Thymus (tissue), 11 donors: Measurements from ENCODE around the gene WDR37. TPM values are rescaled to one million over a fixed set of nuclear protein-coding genes. Genes with fewer than 3 reads are reported as not detected.
"Not testable (repeated sequence)": the region's sequence is repeated elsewhere in the genome, so short reads cannot be mapped to it uniquely, and the experiment has no call there.

Experiments used
- DNase-seq, 9 donors: peaks; one replicate each; pipeline ENCODE4 v3.0.0-alpha.2; 2013; ENCODE audit warnings: low spot score in 9 of 9, low read depth in 6 of 9, missing footprints in 1 of 9
- H3K27ac ChIP-seq, 2 donors: one replicate each; pipeline ENCODE4 v1.5.1; 2013; ENCODE audit warnings: control low read depth in 1 of 2, low read depth in 1 of 2, low read length in 1 of 2, mild to moderate bottlenecking in 1 of 2, moderate library complexity in 1 of 2
- H3K27me3 ChIP-seq, 2 donors: one replicate each; pipeline ENCODE4 v1.5.1; 2013; ENCODE audit warnings: low read length in 1 of 2; ENCODE audit not compliant: control insufficient read depth in 2 of 2, insufficient read depth in 1 of 2
- H3K36me3 ChIP-seq, 2 donors: one replicate each; pipeline ENCODE4 v1.5.1; 2013; ENCODE audit warnings: low read length in 1 of 2, mild to moderate bottlenecking in 1 of 2, moderate library complexity in 1 of 2; ENCODE audit not compliant: control insufficient read depth in 2 of 2, insufficient read depth in 2 of 2
- H3K4me1 ChIP-seq, 2 donors: one replicate each; pipeline ENCODE4 v1.5.1; 2013; ENCODE audit warnings: low read length in 2 of 2; ENCODE audit not compliant: control insufficient read depth in 2 of 2, insufficient read depth in 2 of 2
- H3K4me3 ChIP-seq, 2 donors: one replicate each; pipeline ENCODE4 v1.5.1; 2013; ENCODE audit warnings: low read length in 2 of 2, control low read depth in 1 of 2, mild to moderate bottlenecking in 1 of 2
- H3K9me3 ChIP-seq, 2 donors: one replicate each; pipeline ENCODE4 v1.5.1; 2013; ENCODE audit warnings: low read length in 1 of 2, mild to moderate bottlenecking in 1 of 2; ENCODE audit not compliant: control insufficient read depth in 2 of 2, insufficient read depth in 1 of 2
- WGBS: extraction: QIAGEN DNeasy Blood & Tissue Kit; methylation state at CpG from one replicate; pipeline ENCODE4 v1.1.7; 2013; 5-methylcytosine and 5-hydroxymethylcytosine counted together
- polyA plus RNA-seq: library from polyadenylated mRNA; stranded (reverse); fragments of 200-250 nt; gene quantifications from one replicate; pipeline ENCODE4 v1.2.3, GENCODE V29; 2013
- total RNA-seq: library from RNA; stranded (reverse); fragments of 120-200 nt; gene quantifications from one replicate; pipeline ENCODE4 v1.2.4, GENCODE V29; 2013
- donor health status: healthy.

Gene WDR37
- total and polyA plus RNA-seq, 2 donors, result 8.5 to 14.0 TPM

GRCh38 chr10:1058017-1058416, 1.8 kb downstream of the WDR37 start:
- Histone ChIP-seq H3K4me3 (no peak overlapping the region), H3K36me3 (peaks cover 0 to 10% of the 10 kb centered on the region in 2 donors), H3K9me3 (no peaks in the 10 kb centered on the region), H3K4me1 (peaks cover 23 to 28% of the 10 kb centered on the region in 2 donors), H3K27ac (no peak overlapping the region), H3K27me3 (no peaks in the 10 kb centered on the region)
- DNase-seq, result no peak
- WGBS, result 78% methylated on average over 7 of the region's 7 CpGs

GRCh38 chr10:1059902-1060301, 3.7 kb downstream of the WDR37 start:
- no peaks in the 10 kb centered on the region for H3K9me3 ChIP-seq
- no peak overlapping the region for H3K27ac ChIP-seq
- peaks cover 24 to 28% of the 10 kb centered on the region in 2 donors for H3K4me1 ChIP-seq
- no peaks in the 10 kb centered on the region for H3K27me3 ChIP-seq
- peaks cover 6 to 11% of the 10 kb centered on the region in 2 donors for H3K36me3 ChIP-seq
- no peak overlapping the region for H3K4me3 ChIP-seq
- 94% methylated on average over 8 of the region's 8 CpGs for WGBS
- DNase-seq, result no peak

GRCh38 chr10:1061930-1062774, 6.0 kb downstream of the WDR37 start:
- WGBS, result 67% methylated on average over 7 of the region's 7 CpGs
- H3K27ac ChIP-seq, result peak overlapping the region in 1 of 2 donors; percentile 66
- H3K4me1 ChIP-seq, result peaks cover 21 to 26% of the 10 kb centered on the region in 2 donors

GRCh38 chr10:1063232-1063865, 7.2 kb downstream of the WDR37 start:
- Histone ChIP-seq H3K4me1 (peaks cover 17 to 18% of the 10 kb centered on the region in 2 donors), H3K36me3 (peaks cover 6 to 11% of the 10 kb centered on the region in 2 donors), H3K4me3 (no peak overlapping the region), H3K27ac (peak overlapping the region; percentile 23 to 70), H3K27me3 (no peaks in the 10 kb centered on the region), H3K9me3 (no peaks in the 10 kb centered on the region)
- 66% methylated on average over 7 of the region's 7 CpGs for WGBS
- no peak for DNase-seq

More at GRCh38 chr10:1061930-1062774, 6.0 kb downstream of the WDR37 start:
- peak in 1 of 9 donors; percentile 61 for DNase-seq
- H3K36me3 ChIP-seq, result peaks cover 6 to 11% of the 10 kb centered on the region in 2 donors
- H3K9me3 ChIP-seq, result no peaks in the 10 kb centered on the region
- H3K27me3 ChIP-seq, result no peaks in the 10 kb centered on the region
- H3K4me3 ChIP-seq, result no peak overlapping the region

GRCh38 chr10:1064964-1065247, 8.7 kb downstream of the WDR37 start:
- 97% methylated on average over 4 of the region's 4 CpGs for WGBS
- Histone ChIP-seq H3K27me3 (no peaks in the 10 kb centered on the region), H3K36me3 (peaks cover 6 to 11% of the 10 kb centered on the region in 2 donors), H3K4me1 (peaks cover 17 to 18% of the 10 kb centered on the region in 2 donors), H3K27ac (no peak overlapping the region), H3K9me3 (no peaks in the 10 kb centered on the region), H3K4me3 (no peak overlapping the region)
- no peak for DNase-seq

- not testable (repeated sequence) for H3K27me3 ChIP-seq, H3K9me3 ChIP-seq, DNase-seq, H3K27ac ChIP-seq, H3K4me3 ChIP-seq
- 98% methylated on average over 8 of the region's 8 CpGs for WGBS
- peaks cover 6 to 11% of the 10 kb centered on the region in 2 donors for H3K36me3 ChIP-seq
- peaks cover 11 to 14% of the 10 kb centered on the region in 2 donors for H3K4me1 ChIP-seq
These were observed 10.5 kb downstream of the WDR37 start for GRCh38 chr10:1066734-1067133.

GRCh38 chr10:1068380-1069361, 12.5 kb downstream of the WDR37 start:
- Histone ChIP-seq H3K9me3 (no peaks in the 10 kb centered on the region), H3K27me3 (no peaks in the 10 kb centered on the region), H3K27ac (no peak overlapping the region), H3K4me3 (no peak overlapping the region), H3K36me3 (peaks cover 13 to 16% of the 10 kb centered on the region in 2 donors), H3K4me1 (no peaks in the 10 kb centered on the region)
- no peak for DNase-seq
- WGBS, result 93% methylated on average over 10 of the region's 10 CpGs

GRCh38 chr10:1070919-1071318, 14.7 kb downstream of the WDR37 start:
- Histone ChIP-seq H3K36me3 (peaks cover 22 to 27% of the 10 kb centered on the region in 2 donors), H3K27me3 (no peaks in the 10 kb centered on the region), H3K27ac (no peak overlapping the region), H3K4me1 (no peaks in the 10 kb centered on the region), H3K9me3 (no peaks in the 10 kb centered on the region), H3K4me3 (no peak overlapping the region)
- DNase-seq, result no peak
- WGBS, result 98% methylated on average over 7 of the region's 7 CpGs
